Measurements from ENCODE around the gene ST3GAL4.

DNA sequence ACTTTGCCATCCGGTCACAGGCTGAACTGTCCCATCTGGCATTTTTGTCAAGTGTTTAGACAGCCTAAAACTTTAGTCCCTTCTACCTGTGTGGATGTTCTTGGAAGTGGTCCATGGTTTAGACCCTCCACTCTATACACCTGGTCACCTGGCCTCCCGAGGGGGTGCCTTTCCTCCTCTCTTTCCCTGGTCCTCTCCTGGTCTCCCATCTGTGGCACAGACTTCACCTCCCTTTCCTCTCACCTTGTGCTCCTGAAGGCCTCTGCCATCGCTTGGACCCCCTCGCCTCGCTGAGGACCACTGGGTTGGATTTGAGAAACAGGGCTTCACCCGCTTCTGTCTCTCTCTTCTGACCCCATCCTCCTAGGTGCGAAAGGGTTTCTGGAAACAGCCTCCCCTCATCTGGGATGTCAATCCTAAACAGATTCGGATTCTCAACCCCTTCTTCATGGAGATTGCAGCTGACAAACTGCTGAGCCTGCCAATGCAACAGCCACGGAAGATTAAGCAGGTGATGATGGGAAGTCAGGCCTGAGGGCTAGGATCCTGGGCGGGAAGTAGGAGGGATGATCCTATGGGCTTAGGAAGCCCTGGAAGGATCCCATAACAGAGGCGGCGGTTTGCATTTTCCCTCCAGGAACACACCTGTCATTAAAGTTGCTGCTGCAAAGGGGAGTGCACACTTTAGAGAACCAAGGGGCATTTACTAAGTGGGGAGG, 53.6 kb downstream of the ST3GAL4 start:
- TF ChIP-seq CTCF (conservative IDR thresholded peaks at IDR 0.05) (no peak), ZFX (IDR thresholded peaks at IDR 0.05) (no peak)
